NCI-H1436 (cell line): ENCODE data around the gene TPO.
"Not testable (repeated sequence)": the region's sequence is repeated elsewhere in the genome, so short reads cannot be mapped to it uniquely, and the experiment has no call there.

ENCODE experiments used
- DNase-seq: peaks from one replicate; lab custom pipeline; 2025; lab: John Stamatoyannopoulos, UW

TPO gene

GRCh38 chr2:1413156-1413710, at the start of gene TPO:
Gene TPO (plus strand): TSS chr2:1413463. CDS start chr2:1414409, 946 bp downstream.
- DNase-seq, result no peak

GRCh38 chr2:1366546-1367134, 46.6 kb upstream of the TPO start:
- DNase-seq, result peak; percentile 95

GRCh38 chr2:1367601-1368000, 45.7 kb upstream of the TPO start:
- no peak for DNase-seq

- no peak for DNase-seq
Measured at GRCh38 chr2:1369905-1370304, 43.4 kb upstream of the TPO start.

GRCh38 chr2:1370461-1370860, 42.8 kb upstream of the TPO start:
- no peak for DNase-seq

GRCh38 chr2:1371082-1371481, 42.2 kb upstream of the TPO start:
- no peak for DNase-seq

- DNase-seq, result no peak
Measured at GRCh38 chr2:1373830-1374229, 39.4 kb upstream of the TPO start.

- no peak for DNase-seq
Measured at GRCh38 chr2:1374287-1374686, 39.0 kb upstream of the TPO start.

GRCh38 chr2:1375794-1376193, 37.5 kb upstream of the TPO start:
- no peak for DNase-seq

GRCh38 chr2:1377473-1377872, 35.8 kb upstream of the TPO start:
- no peak for DNase-seq

- no peak for DNase-seq
Measured at GRCh38 chr2:1378456-1379150, 34.7 kb upstream of the TPO start.

- DNase-seq, result no peak
Measured at GRCh38 chr2:1381644-1382043, 31.6 kb upstream of the TPO start.

- not testable (repeated sequence) for DNase-seq
Measured at GRCh38 chr2:1387954-1388725, 25.1 kb upstream of the TPO start.

GRCh38 chr2:1390118-1390517, 23.1 kb upstream of the TPO start:
- not testable (repeated sequence) for DNase-seq

- no peak for DNase-seq
Measured at GRCh38 chr2:1393321-1393720, 19.9 kb upstream of the TPO start.

- no peak for DNase-seq
Measured at GRCh38 chr2:1394709-1395408, 18.4 kb upstream of the TPO start.

- DNase-seq, result no peak
Measured at GRCh38 chr2:1397350-1397749, 15.9 kb upstream of the TPO start.

- DNase-seq, result no peak
Measured at GRCh38 chr2:1398191-1398590, 15.1 kb upstream of the TPO start.

- DNase-seq, result no peak
Measured at GRCh38 chr2:1400943-1401735, 12.1 kb upstream of the TPO start.

- no peak for DNase-seq
Measured at GRCh38 chr2:1402064-1402463, 11.2 kb upstream of the TPO start.

- DNase-seq, result no peak
Measured at GRCh38 chr2:1403565-1403964, 9.7 kb upstream of the TPO start.
